MM.1S (cell line): ENCODE measurements around the gene TSC22D4.

Experiments used
- DNase-seq: peaks from one replicate; pipeline ENCODE4 v3.0.0-alpha.2; 2015
- H2AFZ ChIP-seq: fragments of 300-600 bp; sonication (generic); 2 replicates; pipeline ENCODE4 v1.6.0; 2016; ENCODE audit warnings: antibody characterized with exemption, low read length
- H3F3A ChIP-seq: fragments of 300-600 bp; sonication (generic); 2 replicates; pipeline ENCODE4 v1.6.1; 2016; ENCODE audit warnings: mild to moderate bottlenecking, antibody characterized with exemption, low read length, moderate library complexity, mixed read lengths; ENCODE audit not compliant: insufficient read depth
- H3K27ac ChIP-seq: fragments of 300-600 bp; sonication (generic); 2 replicates; pipeline ENCODE4 v1.5.1; 2016; ENCODE audit warnings: mild to moderate bottlenecking, low read length
- H3K27me3 ChIP-seq: fragments of 300-600 bp; sonication (generic); replicated peaks from 2 replicates; pipeline ENCODE4 v1.6.0; 2016; ENCODE audit warnings: low read length; ENCODE audit not compliant: insufficient read depth
- H3K36me3 ChIP-seq: fragments of 300-600 bp; sonication (generic); replicated peaks from 2 replicates; pipeline ENCODE4 v1.6.1; 2016; ENCODE audit warnings: mild to moderate bottlenecking, low read length, mixed read lengths; ENCODE audit not compliant: insufficient read depth
- H3K4me1 ChIP-seq: fragments of 300-600 bp; sonication (generic); 2 replicates; pipeline ENCODE4 v1.6.1; 2016; ENCODE audit warnings: low read length, mixed read lengths
- H3K4me2 ChIP-seq: fragments of 300-600 bp; sonication (generic); 2 replicates; pipeline ENCODE4 v1.6.0; 2016; ENCODE audit warnings: low read depth, low read length
- H3K4me3 ChIP-seq: fragments of 300-600 bp; sonication (generic); 2 replicates; pipeline ENCODE4 v1.5.1; 2016; ENCODE audit warnings: low read length, mixed read lengths
- H3K79me2 ChIP-seq: fragments of 300-600 bp; sonication (generic); 2 replicates; pipeline ENCODE4 v1.6.1; 2016; ENCODE audit warnings: mixed run types, low read length, mixed read lengths
- H3K9ac ChIP-seq: fragments of 300-600 bp; sonication (generic); 2 replicates; pipeline ENCODE4 v1.6.1; 2016; ENCODE audit warnings: low read length, mixed read lengths
- H3K9me2 ChIP-seq: fragments of 300-600 bp; sonication (generic); replicated peaks from 2 replicates; pipeline ENCODE4 v1.6.1; 2016; ENCODE audit warnings: mild to moderate bottlenecking, low read length, mixed read lengths; ENCODE audit not compliant: insufficient read depth
- H3K9me3 ChIP-seq: fragments of 300-600 bp; sonication (generic); replicated peaks from 2 replicates; pipeline ENCODE4 v1.6.1; 2016; ENCODE audit warnings: mild to moderate bottlenecking, low read length, mixed read lengths; ENCODE audit not compliant: insufficient read depth
- H4K20me1 ChIP-seq: fragments of 300-600 bp; sonication (generic); 2 replicates; pipeline ENCODE4 v1.6.1; 2016; ENCODE audit warnings: mild to moderate bottlenecking, low read length, moderate library complexity, mixed read lengths; ENCODE audit not compliant: insufficient read depth
- CTCF ChIP-seq: fragments of 300-600 bp; sonication (generic); IDR thresholded peaks from 2 replicates; pipeline ENCODE4 v1.5.1; 2016; ENCODE audit warnings: antibody characterized with exemption, low read length, mixed read lengths
- EZH2 ChIP-seq: fragments of 300-600 bp; sonication (generic); optimal IDR thresholded peaks from 2 replicates; pipeline ENCODE3; 2017; ENCODE audit warnings: low read depth, mild to moderate bottlenecking, antibody characterized with exemption, low read length, mixed read lengths
- EZH2phosphoT487 ChIP-seq: fragments of 300-600 bp; sonication (generic); IDR thresholded peaks from 2 replicates; pipeline ENCODE4 v1.6.1; 2018; ENCODE audit warnings: antibody characterized with exemption, low read length

TSC22D4 gene

DNA sequence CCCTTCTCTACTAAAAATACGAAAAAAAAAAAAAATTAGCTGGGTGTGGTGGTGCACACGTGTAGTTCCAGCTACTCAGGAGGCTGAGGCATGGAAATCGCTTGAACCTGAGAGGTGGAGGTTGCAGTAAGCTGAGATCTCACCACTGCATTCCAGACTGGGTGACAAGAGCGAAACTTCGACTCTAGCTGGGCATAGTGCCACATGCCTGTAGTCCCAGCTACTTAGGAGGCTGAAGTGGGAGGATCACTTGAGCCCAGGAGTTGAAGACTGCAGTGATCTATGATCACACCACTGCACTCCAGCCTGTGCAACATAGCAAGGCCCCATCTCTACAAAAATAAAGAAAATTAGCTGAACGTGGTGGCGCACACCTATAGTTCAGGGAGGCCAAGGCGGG, 13.7 kb downstream of the TSC22D4 start:
- Histone ChIP-seq H3K79me2 (no peaks in the 10 kb centered on the region), H3K9me3 (no peaks in the 10 kb centered on the region), H3K9ac (no peak overlapping the region), H3K9me2 (no peaks in the 10 kb centered on the region), H3K4me1 (no peaks in the 10 kb centered on the region), H3F3A (no peaks in the 10 kb centered on the region; the same call in 1 of the 2 replicates), H3K27ac (no peak overlapping the region), H3K4me3 (no peak overlapping the region), H3K4me2 (no peak overlapping the region), H3K27me3 (no peaks in the 10 kb centered on the region), H3K36me3 (no peaks in the 10 kb centered on the region), H2AFZ (no peak overlapping the region), H4K20me1 (no peaks in the 10 kb centered on the region)
- TF ChIP-seq EZH2 (no peak), EZH2phosphoT487 (no peak), CTCF (no peak)
- DNase-seq, result no peak

DNA sequence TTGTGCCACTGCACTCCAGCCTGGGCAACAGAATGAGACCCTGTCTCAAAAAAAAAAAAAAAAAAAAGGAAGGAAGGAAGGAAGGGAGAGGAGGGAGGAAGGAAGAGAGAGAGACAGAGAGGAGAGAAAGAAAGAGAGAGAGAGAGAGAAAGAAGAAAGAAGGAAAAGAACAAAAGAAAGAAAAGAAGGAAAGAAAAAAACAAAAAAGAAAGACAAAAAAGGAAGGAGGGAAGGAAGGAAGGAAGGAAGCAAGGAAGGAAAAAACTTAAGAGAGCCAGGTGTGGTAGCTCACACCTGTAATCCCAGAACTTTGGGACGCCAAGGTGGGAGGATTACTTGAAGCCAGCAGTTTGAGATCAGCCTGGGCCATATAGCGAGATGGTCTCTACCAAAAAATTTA, 14.2 kb downstream of the TSC22D4 start:
- no peaks in the 10 kb centered on the region for H3F3A ChIP-seq
- no peak overlapping the region for H3K4me3 ChIP-seq
- H2AFZ ChIP-seq, result no peak overlapping the region
- no peaks in the 10 kb centered on the region for H3K36me3 ChIP-seq
- H3K9ac ChIP-seq, result no peak overlapping the region
- no peaks in the 10 kb centered on the region for H3K27me3 ChIP-seq
- H3K4me2 ChIP-seq, result no peak overlapping the region
- no peaks in the 10 kb centered on the region for H3K79me2 ChIP-seq
- H4K20me1 ChIP-seq, result no peaks in the 10 kb centered on the region
- no peaks in the 10 kb centered on the region for H3K9me2 ChIP-seq
- no peaks in the 10 kb centered on the region for H3K9me3 ChIP-seq
- no peaks in the 10 kb centered on the region for H3K4me1 ChIP-seq
- DNase-seq, result no peak
- TF ChIP-seq EZH2 (no peak), CTCF (no peak), EZH2phosphoT487 (no peak)
- H3K27ac ChIP-seq, result no peak overlapping the region

- Histone ChIP-seq H3K79me2 (no peaks in the 10 kb centered on the region), H3K4me1 (no peaks in the 10 kb centered on the region), H3K36me3 (no peaks in the 10 kb centered on the region), H3K9ac (no peak within 1 kb of the TSS), H3K27ac (no peak within 1 kb of the TSS), H3F3A (no peaks in the 10 kb centered on the region), H3K9me3 (no peaks in the 10 kb centered on the region), H3K4me2 (no peak within 1 kb of the TSS), H3K9me2 (no peaks in the 10 kb centered on the region), H3K27me3 (no peaks in the 10 kb centered on the region), H3K4me3 (no peak within 1 kb of the TSS), H4K20me1 (no peaks in the 10 kb centered on the region), H2AFZ (no peak within 1 kb of the TSS)
- no peak for TF ChIP-seq EZH2
- TF ChIP-seq CTCF, result no peak
- TF ChIP-seq EZH2phosphoT487, result no peak
- DNase-seq, result no peak
Observed at GRCh38 chr7:100464210-100464660, 14.8 kb downstream of the TSC22D4 start, which contains the start of gene SPACDR. Gene SPACDR (minus strand): TSS chr7:100464260. CDS start chr7:100464025, 235 bp downstream.
